Thyroid gland (tissue), 4 donors: ENCODE data around the gene ACTL7B.

Experiments
- POLR2A ChIP-seq, 2 donors: fragments of 450-650 bp; IDR thresholded peaks; one replicate each; pipeline ENCODE4 v1.6.1; 2017; ENCODE audit warnings: antibody characterized with exemption in 2 of 2, mild to moderate bottlenecking in 2 of 2, moderate library complexity in 1 of 2
- TF ChIP-seq, protein P1 (sequence below), 6 experiments: fragments of 200-600 bp in 3 of 6; fragments of 450-650 bp in 3 of 6; sonication (generic) in 3 of 6; IDR thresholded peaks; one replicate each; pipeline ENCODE4 v1.5.1; 2016 to 2019; ENCODE audit warnings: antibody characterized with exemption in 6 of 6, mild to moderate bottlenecking in 2 of 6, inconsistent platforms in 1 of 6, moderate library complexity in 1 of 6

- TF ChIP-seq POLR2A (IDR thresholded peaks at IDR 0.05) = no peak
- TF ChIP-seq, protein P1, sequence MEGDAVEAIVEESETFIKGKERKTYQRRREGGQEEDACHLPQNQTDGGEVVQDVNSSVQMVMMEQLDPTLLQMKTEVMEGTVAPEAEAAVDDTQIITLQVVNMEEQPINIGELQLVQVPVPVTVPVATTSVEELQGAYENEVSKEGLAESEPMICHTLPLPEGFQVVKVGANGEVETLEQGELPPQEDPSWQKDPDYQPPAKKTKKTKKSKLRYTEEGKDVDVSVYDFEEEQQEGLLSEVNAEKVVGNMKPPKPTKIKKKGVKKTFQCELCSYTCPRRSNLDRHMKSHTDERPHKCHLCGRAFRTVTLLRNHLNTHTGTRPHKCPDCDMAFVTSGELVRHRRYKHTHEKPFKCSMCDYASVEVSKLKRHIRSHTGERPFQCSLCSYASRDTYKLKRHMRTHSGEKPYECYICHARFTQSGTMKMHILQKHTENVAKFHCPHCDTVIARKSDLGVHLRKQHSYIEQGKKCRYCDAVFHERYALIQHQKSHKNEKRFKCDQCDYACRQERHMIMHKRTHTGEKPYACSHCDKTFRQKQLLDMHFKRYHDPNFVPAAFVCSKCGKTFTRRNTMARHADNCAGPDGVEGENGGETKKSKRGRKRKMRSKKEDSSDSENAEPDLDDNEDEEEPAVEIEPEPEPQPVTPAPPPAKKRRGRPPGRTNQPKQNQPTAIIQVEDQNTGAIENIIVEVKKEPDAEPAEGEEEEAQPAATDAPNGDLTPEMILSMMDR (IDR thresholded peaks at IDR 0.05) = no peak
These were observed 3.8 kb upstream of the ACTL7B start for GRCh38 chr9:108859459-108860114.
